IPS-15b (cell line): Measurements from ENCODE around the gene S100B.

ENCODE experiments used
- H3K27me3 ChIP-seq: one replicate; pipeline ENCODE4 v1.6.1; 2013; ENCODE audit warnings: low read length; ENCODE audit not compliant: control insufficient read depth, insufficient read depth
- H3K36me3 ChIP-seq: one replicate; pipeline ENCODE4 v1.6.1; 2013; ENCODE audit warnings: low read length; ENCODE audit not compliant: control insufficient read depth, insufficient read depth
- H3K4me1 ChIP-seq: one replicate; pipeline ENCODE4 v1.6.1; 2013; ENCODE audit warnings: mild to moderate bottlenecking, low read length; ENCODE audit not compliant: control insufficient read depth, insufficient read depth
- H3K4me3 ChIP-seq: one replicate; pipeline ENCODE4 v1.5.1; 2013; ENCODE audit warnings: low read depth, low read length
- H3K9ac ChIP-seq: one replicate; pipeline ENCODE4 v1.6.1; 2013; ENCODE audit warnings: low read depth, mild to moderate bottlenecking, low read length
- H3K9me3 ChIP-seq: one replicate; pipeline ENCODE4 v1.6.1; 2013; ENCODE audit warnings: mild to moderate bottlenecking, low read length; ENCODE audit not compliant: control insufficient read depth, insufficient read depth

S100B gene

DNA sequence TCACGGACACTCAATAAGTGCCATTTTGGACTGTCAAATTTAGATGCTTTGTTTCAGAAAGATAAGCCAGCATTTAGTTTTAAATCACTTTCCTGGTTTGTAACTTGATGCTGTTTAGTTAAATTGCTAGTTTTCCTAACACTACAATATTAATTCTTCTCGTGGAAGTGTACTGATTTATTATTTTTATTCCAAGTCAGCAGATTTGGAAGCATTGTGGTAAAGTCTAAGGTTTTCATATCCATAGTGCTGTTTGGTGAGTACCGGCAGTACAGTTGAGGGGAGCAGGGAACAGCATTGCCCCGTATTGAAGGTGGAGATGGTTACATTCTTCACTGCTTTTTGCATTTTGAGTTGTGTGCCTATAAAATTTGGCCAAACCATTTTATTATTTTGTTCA is 36.3 kb downstream of the S100B start:
- Histone ChIP-seq H3K4me3 (no peak overlapping the region), H3K4me1 (no peaks in the 10 kb centered on the region), H3K36me3 (peaks cover 18% of the 10 kb centered on the region), H3K27me3 (no peaks in the 10 kb centered on the region), H3K9me3 (no peaks in the 10 kb centered on the region), H3K9ac (no peak overlapping the region)

DNA sequence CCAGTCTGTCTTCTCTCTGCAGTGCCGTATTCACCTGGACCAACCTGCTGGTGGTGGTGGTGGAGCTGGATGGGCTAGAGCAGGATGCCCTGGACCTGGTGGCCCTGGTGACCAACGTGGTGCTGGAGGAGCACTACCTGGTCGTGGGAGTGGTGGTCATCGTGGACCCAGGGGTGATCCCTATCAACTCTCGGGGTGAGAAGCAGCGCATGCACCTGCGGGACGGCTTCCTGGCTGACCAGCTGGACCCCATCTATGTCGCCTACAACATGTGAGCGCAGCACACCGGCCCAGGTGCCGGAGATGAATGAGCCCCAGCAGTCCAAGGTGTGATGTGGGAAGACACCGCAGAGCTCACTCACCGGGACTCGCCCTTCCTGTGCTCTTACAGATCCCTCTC is 37.5 kb downstream of the S100B start:
- H3K36me3 ChIP-seq = peaks cover 27% of the 10 kb centered on the region
- no peak overlapping the region for H3K4me3 ChIP-seq

DNA sequence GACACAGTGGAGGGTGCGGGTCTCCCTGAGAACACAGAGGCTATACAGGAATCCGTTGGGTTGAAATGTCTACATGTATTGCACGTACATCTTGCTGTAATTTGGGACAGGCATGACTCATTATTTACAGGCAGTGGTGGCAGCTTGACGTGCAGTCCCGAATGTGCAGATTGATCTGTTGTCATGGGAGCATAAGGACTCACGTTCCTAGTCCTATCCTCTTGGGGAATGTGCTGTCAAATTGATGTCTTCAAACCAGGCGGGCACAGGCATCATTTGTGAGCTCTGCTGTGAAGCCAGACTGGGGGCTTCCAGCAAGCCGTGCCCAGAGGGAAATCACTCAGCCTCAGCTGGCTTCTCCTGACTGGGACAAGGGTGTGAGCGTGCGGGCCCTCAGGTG is 40.5 kb downstream of the S100B start:
- H3K36me3 ChIP-seq = peaks cover 42% of the 10 kb centered on the region

More for the DNA sequence above, 37.5 kb downstream of the S100B start:
- H3K4me1 ChIP-seq = no peaks in the 10 kb centered on the region
- no peaks in the 10 kb centered on the region for H3K27me3 ChIP-seq
- no peaks in the 10 kb centered on the region for H3K9me3 ChIP-seq
- H3K9ac ChIP-seq = no peak overlapping the region

DNA sequence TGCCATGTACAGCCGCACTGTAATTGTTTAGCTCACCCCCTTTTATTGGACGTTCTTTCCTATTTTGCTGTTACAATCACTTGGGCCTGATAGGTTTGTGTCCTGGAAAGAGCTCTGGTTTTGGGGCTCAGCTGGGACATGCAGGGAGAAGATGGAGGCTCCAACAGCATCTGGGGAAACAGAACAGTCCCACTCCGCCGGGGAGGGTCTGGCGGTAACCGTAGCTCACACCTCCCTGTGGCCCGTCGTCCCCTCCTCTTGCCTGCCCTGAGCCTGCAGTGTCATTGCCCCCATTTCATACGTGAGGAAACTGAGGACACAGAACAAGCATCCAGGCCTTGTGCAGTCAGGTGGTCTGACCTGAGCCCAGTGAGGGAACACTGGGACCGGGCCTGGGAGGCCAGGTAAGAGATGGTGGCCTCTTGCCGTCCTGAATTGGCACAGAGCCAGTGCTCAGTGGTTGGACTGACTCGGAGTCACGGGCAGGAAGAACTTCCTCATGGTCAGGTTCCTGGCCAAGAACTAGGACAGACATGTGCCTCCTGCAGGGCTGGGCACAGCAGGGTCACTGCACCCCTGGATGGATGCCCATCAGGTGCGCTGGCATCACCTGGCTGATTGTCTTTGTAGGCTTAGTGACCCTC is 41.8 kb downstream of the S100B start:
- H3K9ac ChIP-seq = no peak overlapping the region
- no peak overlapping the region for H3K4me3 ChIP-seq
- H3K27me3 ChIP-seq = no peaks in the 10 kb centered on the region
- no peaks in the 10 kb centered on the region for H3K9me3 ChIP-seq
- H3K4me1 ChIP-seq = no peaks in the 10 kb centered on the region
- H3K36me3 ChIP-seq = peaks cover 47% of the 10 kb centered on the region

More for the DNA sequence above, 40.5 kb downstream of the S100B start:
- H3K27me3 ChIP-seq = no peaks in the 10 kb centered on the region
- no peaks in the 10 kb centered on the region for H3K9me3 ChIP-seq
- no peak overlapping the region for H3K4me3 ChIP-seq
- no peak overlapping the region for H3K9ac ChIP-seq
- no peaks in the 10 kb centered on the region for H3K4me1 ChIP-seq

DNA sequence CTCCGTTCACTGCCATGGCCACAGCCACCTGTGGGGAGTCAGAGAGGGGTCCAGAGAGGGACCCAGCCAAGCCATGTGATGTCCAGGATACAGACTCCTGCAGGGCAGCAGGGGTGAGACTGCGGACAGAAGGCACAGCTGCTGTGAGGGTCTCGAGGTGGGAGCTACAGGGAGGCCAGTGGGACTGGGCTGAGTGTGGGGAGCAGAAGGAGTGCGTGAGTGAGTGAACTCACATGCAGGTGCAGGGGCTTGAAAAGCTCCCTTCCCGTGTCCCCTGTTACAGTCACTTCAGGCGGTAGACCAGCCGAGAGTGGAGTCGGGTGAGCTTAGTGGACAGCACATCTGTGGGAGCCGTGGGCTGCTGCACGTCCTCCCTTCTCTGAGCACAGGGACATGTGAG is 42.4 kb downstream of the S100B start:
- Histone ChIP-seq H3K4me3 (no peak overlapping the region), H3K36me3 (peaks cover 53% of the 10 kb centered on the region), H3K27me3 (no peaks in the 10 kb centered on the region), H3K4me1 (no peaks in the 10 kb centered on the region), H3K9ac (no peak overlapping the region), H3K9me3 (no peaks in the 10 kb centered on the region)

DNA sequence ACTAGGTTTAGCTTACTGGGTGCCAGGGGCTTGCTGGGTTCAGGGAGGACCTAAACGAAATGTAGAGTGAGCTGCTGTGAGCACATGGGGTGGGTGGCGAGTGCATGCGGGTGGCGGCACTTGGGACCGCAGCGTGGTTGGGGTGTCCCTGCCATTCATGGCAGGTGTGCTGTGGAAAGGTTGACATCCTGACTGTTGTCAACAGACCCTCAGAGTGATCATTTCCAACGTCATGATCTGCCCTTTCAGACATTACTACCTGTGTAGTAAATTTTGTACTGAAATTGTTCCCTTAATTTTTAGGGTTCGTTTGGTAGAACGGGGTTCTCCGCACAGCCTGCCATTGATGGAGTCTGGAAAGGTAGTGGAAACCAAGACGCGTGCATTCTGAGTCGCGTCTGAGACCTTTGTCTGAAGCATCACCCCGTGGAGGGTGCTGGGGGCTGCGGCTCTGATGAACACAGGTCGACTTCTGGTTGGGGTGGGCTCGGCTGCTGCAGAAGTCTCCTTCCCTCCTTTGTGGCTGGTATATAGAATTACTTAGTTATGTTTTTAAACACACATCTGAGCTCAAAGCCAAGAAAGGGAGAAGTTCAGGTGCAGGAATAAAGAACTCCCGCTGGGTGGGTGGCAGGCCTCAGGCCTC is 43.3 kb downstream of the S100B start:
- Histone ChIP-seq H3K4me1 (no peaks in the 10 kb centered on the region), H3K36me3 (peaks cover 56% of the 10 kb centered on the region), H3K4me3 (no peak overlapping the region), H3K27me3 (no peaks in the 10 kb centered on the region), H3K9me3 (no peaks in the 10 kb centered on the region), H3K9ac (no peak overlapping the region)

DNA sequence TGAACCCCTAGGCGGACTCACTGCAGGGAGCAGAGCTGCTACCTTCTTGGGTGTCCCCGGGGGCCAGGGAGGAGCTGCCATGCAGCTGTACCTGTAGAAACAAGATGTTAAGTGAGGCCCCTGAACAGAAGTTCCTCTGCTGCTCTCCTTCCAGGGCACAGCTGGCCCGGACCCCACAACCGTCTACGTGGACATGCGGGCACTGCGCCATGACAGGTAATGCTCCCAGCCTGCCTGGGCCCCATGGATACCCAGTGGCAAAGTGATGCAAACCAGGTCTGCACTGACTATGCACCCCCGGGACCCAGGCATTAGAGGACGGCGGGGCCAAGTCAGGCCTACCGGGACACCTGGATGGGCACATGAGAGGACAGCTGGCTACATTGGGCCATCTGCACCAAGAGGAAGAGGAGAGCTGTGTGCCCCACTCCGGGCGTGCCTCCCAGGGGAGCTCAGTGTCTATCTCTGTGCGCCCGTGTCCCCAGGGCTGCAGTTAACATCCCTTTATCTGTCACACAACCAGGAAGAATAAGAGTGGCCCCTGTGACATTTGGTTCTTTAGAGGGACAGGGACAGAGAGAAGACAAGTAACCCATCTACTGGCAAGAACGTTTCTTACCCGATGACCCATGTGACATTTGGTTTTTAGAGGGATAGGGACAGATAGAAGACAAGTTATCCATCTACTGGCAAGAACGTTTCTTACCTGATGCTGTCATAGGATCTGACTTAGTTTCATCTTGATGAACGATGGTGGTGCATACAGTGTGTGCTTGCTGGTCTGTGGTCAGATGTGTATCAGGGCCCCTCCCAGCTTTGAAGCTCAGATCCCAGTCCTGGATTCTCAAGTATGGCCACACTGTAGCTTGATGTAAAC is 44.1 kb downstream of the S100B start:
- Histone ChIP-seq H3K4me3 (no peak overlapping the region), H3K9ac (no peak overlapping the region), H3K36me3 (peaks cover 52% of the 10 kb centered on the region), H3K9me3 (no peaks in the 10 kb centered on the region), H3K4me1 (no peaks in the 10 kb centered on the region), H3K27me3 (no peaks in the 10 kb centered on the region)

DNA sequence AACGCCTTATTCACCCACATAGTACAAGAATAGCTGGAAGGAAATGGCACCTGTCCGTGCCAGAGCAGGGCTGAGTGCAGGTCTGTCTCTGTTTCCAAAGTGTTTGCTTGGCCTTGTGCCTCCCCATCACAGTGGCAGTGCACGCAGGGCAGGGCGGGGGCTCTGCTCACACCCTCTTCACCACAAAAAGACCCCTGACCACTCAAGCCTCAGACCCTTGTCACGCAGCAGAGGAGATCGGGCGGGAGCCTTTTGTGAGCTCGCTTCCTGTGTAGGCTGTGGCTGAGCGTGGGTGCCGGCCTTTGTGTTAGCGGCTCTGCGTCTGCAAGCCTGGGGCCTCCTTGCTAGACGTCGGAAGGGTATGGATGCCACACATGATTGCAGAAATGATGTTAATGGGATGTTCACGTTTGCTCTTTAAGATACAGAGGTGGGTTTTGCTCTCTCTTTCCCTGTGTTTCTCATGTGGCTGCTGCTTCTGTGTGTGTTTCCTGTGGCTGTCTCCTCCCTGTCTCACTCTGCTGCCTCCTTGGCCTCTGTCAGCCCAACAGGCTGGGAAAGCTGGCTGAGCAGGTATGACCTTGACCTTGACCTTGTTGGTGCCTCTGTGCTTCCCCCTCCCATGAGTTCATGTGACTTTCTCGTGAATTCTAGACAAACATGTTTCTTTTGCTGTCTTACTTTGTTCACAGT is 45.4 kb downstream of the S100B start:
- H3K27me3 ChIP-seq = no peaks in the 10 kb centered on the region
- no peaks in the 10 kb centered on the region for H3K4me1 ChIP-seq
- H3K4me3 ChIP-seq = no peak overlapping the region
- no peaks in the 10 kb centered on the region for H3K9me3 ChIP-seq
- peaks cover 55% of the 10 kb centered on the region for H3K36me3 ChIP-seq
- H3K9ac ChIP-seq = peak overlapping the region; percentile 3

DNA sequence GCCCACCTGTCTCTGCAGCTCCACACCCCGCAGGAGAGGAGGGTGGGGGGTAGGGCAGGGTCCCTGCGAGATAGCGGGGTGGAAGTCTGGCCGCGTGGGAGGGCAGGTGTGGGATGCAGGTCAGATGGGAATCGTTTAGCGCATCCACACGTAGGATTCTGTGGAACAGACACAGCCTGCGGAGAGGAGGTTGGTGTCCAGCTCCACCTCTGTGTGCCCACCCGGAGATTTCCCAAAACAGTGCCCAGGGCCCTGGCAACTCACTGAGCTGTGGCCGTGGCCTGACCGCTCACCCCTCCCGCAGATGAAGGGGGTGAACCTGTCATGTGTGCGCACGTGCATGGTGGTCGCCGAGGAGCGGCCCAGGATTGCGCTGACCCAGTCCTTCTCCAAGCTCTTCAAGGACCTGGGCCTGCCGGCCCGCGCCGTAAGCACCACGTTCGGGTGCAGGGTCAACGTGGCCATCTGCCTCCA is 46.9 kb downstream of the S100B start:
- no peak overlapping the region for H3K4me3 ChIP-seq
- no peaks in the 10 kb centered on the region for H3K9me3 ChIP-seq
- H3K27me3 ChIP-seq = no peaks in the 10 kb centered on the region
- H3K36me3 ChIP-seq = peaks cover 55% of the 10 kb centered on the region
- H3K9ac ChIP-seq = no peak overlapping the region
- H3K4me1 ChIP-seq = no peaks in the 10 kb centered on the region

DNA sequence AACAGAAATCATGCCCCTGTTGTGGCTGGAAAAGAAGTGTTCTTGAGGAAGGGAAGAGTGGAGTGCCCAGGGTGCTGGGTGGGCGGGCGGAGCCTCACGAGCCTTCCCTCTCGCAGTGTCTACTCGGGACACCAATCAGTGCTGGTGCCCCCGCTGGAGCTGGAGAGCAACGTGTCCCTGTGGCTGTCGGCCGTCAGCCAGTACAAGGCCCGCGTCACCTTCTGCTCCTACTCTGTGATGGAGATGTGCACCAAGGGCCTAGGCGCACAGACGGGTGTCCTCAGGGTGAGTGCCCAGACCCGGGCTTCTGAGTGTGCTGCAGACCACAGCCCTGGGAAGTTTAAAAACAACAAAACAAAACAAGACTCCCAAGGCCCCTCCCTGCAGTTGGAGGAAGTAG is 47.4 kb downstream of the S100B start:
- Histone ChIP-seq H3K36me3 (peaks cover 51% of the 10 kb centered on the region), H3K27me3 (no peaks in the 10 kb centered on the region), H3K4me3 (no peak overlapping the region), H3K9me3 (no peaks in the 10 kb centered on the region), H3K9ac (no peak overlapping the region), H3K4me1 (no peaks in the 10 kb centered on the region)

DNA sequence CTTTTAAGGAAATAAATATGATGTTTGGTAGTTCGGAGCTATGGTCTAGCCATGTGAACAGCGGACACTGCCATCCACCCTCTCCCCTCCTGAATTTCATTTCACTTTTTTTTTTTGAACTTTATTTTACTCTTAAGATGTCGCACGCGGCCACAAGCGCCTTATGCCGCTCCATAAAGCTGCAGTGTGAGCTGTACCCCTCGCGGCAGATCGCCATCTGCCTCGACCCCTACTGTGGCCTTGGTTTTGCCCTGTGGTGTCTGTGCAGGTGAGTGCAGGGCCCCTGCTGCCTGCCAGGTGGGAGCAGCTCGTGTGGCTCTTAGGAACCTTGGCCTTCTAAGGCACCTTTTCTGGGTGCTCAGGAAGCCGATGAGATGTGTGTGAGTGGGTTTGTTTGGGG is 48.1 kb downstream of the S100B start:
- H3K27me3 ChIP-seq = no peaks in the 10 kb centered on the region
- no peak overlapping the region for H3K9ac ChIP-seq
- no peaks in the 10 kb centered on the region for H3K4me1 ChIP-seq
- no peak overlapping the region for H3K4me3 ChIP-seq
- peaks cover 48% of the 10 kb centered on the region for H3K36me3 ChIP-seq
- H3K9me3 ChIP-seq = no peaks in the 10 kb centered on the region
